ENCODE data around the gene GPR146. TPM values are rescaled to one million over a fixed set of nuclear protein-coding genes. Genes with fewer than 3 reads are reported as not detected.

The GPR146 gene
- total and polyA plus RNA-seq, 2 of the 8 experiments (the other 6 are each of a cell fraction or from before 2014, with no cell fraction given) = 1.8 to 2.7 TPM

- Histone ChIP-seq H3K79me1 (ENCODE audit: low read depth, low read length) (peaks cover 5% of the 10 kb centered on the region), H3K9ac (replicated peaks in 1 of 4; ENCODE audit: extremely low read depth in 1 of 4, low read depth in 3 of 4, low read length in 3 of 4) (peak overlapping the region in 3 of 4 experiments; percentile 29 to 80 (median 53); a peak in 4 of 7 replicates), H3K27ac (ENCODE audit: low read depth, low read length) (no peak overlapping the region; the same call in 1 of the 2 replicates), H4K5ac (ENCODE audit: insufficient read length, low read depth, low read length) (no peak overlapping the region), H2BK20ac (ENCODE audit: low read length) (no peak overlapping the region), H3K23ac (ENCODE audit: insufficient read length) (no peak overlapping the region), H4K8ac (ENCODE audit: extremely low read depth, insufficient read depth, low read length) (peak overlapping the region; percentile 91; the same call in 1 of the 2 replicates), H3K18ac (ENCODE audit: extremely low read depth, low read length) (no peak overlapping the region; the same call in none of the 2 replicates), H3K23me2 (ENCODE audit: low read depth, low read length) (peaks cover 12% of the 10 kb centered on the region; the same call in 1 of the 2 replicates), H2BK15ac (ENCODE audit: low read length) (no peak overlapping the region), H4K91ac (replicated peaks; ENCODE audit: insufficient read length, low read length) (peak overlapping the region; percentile 93), H3K4me2 (ENCODE audit: insufficient read depth in 1 of 2, low read depth in 2 of 2, low read length in 2 of 2) (peak overlapping the region; percentile 34 to 67), H4K20me1 (replicated peaks in 1 of 2; ENCODE audit: control insufficient read depth in 1 of 2, insufficient read depth in 2 of 2, low read length in 2 of 2) (peaks cover 8 to 18% of the 10 kb centered on the region in 2 experiments), H3K4me1 (replicated peaks in 1 of 4; ENCODE audit: control insufficient read depth in 3 of 4, insufficient read depth in 4 of 4, low read length in 3 of 4) (peaks cover 0 to 9% (median 3%) of the 10 kb centered on the region in 4 experiments; a peak in 5 of 7 replicates), H3K14ac (ENCODE audit: insufficient read length) (no peak overlapping the region), H2AK5ac (ENCODE audit: low read depth, low read length) (peak overlapping the region; percentile 65), H3K9me3 (ENCODE audit: insufficient read depth in 2 of 2, low read depth in 1 of 2, low read length in 1 of 2) (no peaks in the 10 kb centered on the region), H3K56ac (replicated peaks; ENCODE audit: insufficient read length, low read depth, low read length) (no peak overlapping the region), H3K4ac (replicated peaks; ENCODE audit: insufficient read length, low read depth, low read length) (peak overlapping the region; percentile 4), H2BK5ac (ENCODE audit: low read depth, low read length) (no peak overlapping the region), H2AFZ (ENCODE audit: low read length) (no peak overlapping the region), H2BK12ac (ENCODE audit: low read depth, low read length) (peak overlapping the region; percentile 68; the same call in 1 of the 2 replicates), H3K79me2 (ENCODE audit: control insufficient read depth in 1 of 2, insufficient read depth in 2 of 2, low read length in 2 of 2) (peaks cover 0 to 5% of the 10 kb centered on the region in 2 experiments; a peak in 2 of 4 replicates), H2BK120ac (replicated peaks; ENCODE audit: low read depth, low read length) (no peak overlapping the region), H3K4me3 (ENCODE audit: extremely low read depth in 1 of 4, insufficient read depth in 2 of 4, low read depth in 3 of 4, low read length in 4 of 4) (peak overlapping the region in 2 of 4 experiments; percentile 54 to 68; a peak in 4 of 8 replicates), H3K27me3 (replicated peaks in 1 of 4; ENCODE audit: control insufficient read depth in 3 of 4, extremely low read depth in 1 of 4, insufficient read depth in 3 of 4, low read length in 3 of 4) (no peaks in the 10 kb centered on the region; a peak in 1 of 7 replicates), H3K36me3 (ENCODE audit: control insufficient read depth in 2 of 4, insufficient read depth in 4 of 4, low read length in 3 of 4) (no peaks in the 10 kb centered on the region; a peak in 1 of 8 replicates)
- FAIRE-seq = no peak
- WGBS, 2 experiments (ENCODE audit: extremely low coverage in 1 of 2, insufficient coverage in 1 of 2, insufficient read length in 1 of 2, insufficient replicate concordance in 2 of 2, low coverage in 1 of 2, low lambda C conversion rate in 2 of 2, missing lambda C conversion rate in 1 of 2) = 80% methylated on average over 18 of the region's 18 CpGs; no CpG with 5 or more reads in 1 of the 2 experiments
- POLR2A ChIA-PET (ENCODE audit: partially characterized antibody) = interaction anchor here (1.0 kb wide), 1 partner anchor 36 kb away, joined by 5 read pairs; no protein-coding TSS in a partner anchor
- DNase-seq (ENCODE audit: low read depth in 1 of 2, low spot score in 2 of 2) = no peak
- CTCF ChIA-PET (ENCODE audit: partially characterized antibody) = interaction anchor here (0.8 to 1.3 kb wide), 2 partner anchors 16 to 37 kb away, joined by 3 to 4 read pairs; no protein-coding TSS in a partner anchor
- TF ChIP-seq SP4 (IDR thresholded peaks at IDR 0.05; ENCODE audit: low read length) = no peak
- TF ChIP-seq PHF8 (conservative IDR thresholded peaks at IDR 0.05; ENCODE audit: low read depth, low read length) = no peak
- no peak for TF ChIP-seq GTF2F1 (IDR thresholded peaks at IDR 0.05; ENCODE audit: borderline replicate concordance, low read depth, low read length)
- no peak for TF ChIP-seq BCL11A (IDR thresholded peaks at IDR 0.05; ENCODE audit: low read depth in 2 of 2, low read length in 2 of 2)
- TF ChIP-seq POLR2A (IDR thresholded peaks at IDR 0.05; ENCODE audit: control extremely low read depth in 1 of 2, low read depth in 2 of 2, low read length in 2 of 2) = no peak
- no peak for TF ChIP-seq CTBP2 (IDR thresholded peaks at IDR 0.05; ENCODE audit: borderline replicate concordance, insufficient read depth, insufficient read length, low read length)
- peak; percentile 51; the same call in 1 of the 2 replicates for TF ChIP-seq JUND (IDR thresholded peaks at IDR 0.05; ENCODE audit: low read length)
- no peak for TF ChIP-seq SAP30 (IDR thresholded peaks at IDR 0.05; ENCODE audit: insufficient read depth, insufficient replicate concordance, low read length)
- no peak for TF ChIP-seq SUZ12 (IDR thresholded peaks at IDR 0.05; ENCODE audit: low read length)
- no peak for TF ChIP-seq RFX5 (IDR thresholded peaks at IDR 0.05; ENCODE audit: borderline replicate concordance, low read depth, low read length)
- no peak for TF ChIP-seq BRCA1 (IDR thresholded peaks at IDR 0.05; ENCODE audit: low read depth, low read length)
Measured at GRCh38 chr7:1028775-1029636, 15.3 kb upstream of the GPR146 start.

All from H1 (cell line).